Measurements from ENCODE around the gene LCE7A.
A peak's percentile ranks its signal among the peaks of the same experiment; 100 is the strongest.

LCE7A gene

GRCh38 chr1:152859696-152860095 is at the start of gene LCE7A:
LCE7A (plus strand) TSS chr1:152859996; CDS start chr1:152860698, 702 bp downstream.
- no peak for DNase-seq (ENCODE audit: extremely low read depth in 1 of 2, low read depth in 1 of 2)

- DNase-seq (ENCODE audit: extremely low read depth in 1 of 2, low read depth in 1 of 2): no peak
Measured at GRCh38 chr1:152811050-152811449, 48.7 kb upstream of the LCE7A start.

GRCh38 chr1:152811671-152812070 is 48.1 kb upstream of the LCE7A start, which contains the start of gene LCE1B:
LCE1B (plus strand) TSS chr1:152811971; CDS start chr1:152812447, 476 bp downstream.
- no peak for DNase-seq (ENCODE audit: extremely low read depth in 1 of 2, low read depth in 1 of 2)

- no peak for DNase-seq (ENCODE audit: extremely low read depth in 1 of 2, low read depth in 1 of 2)
Measured at GRCh38 chr1:152817309-152817708, 42.5 kb upstream of the LCE7A start.

- DNase-seq (ENCODE audit: extremely low read depth in 1 of 2, low read depth in 1 of 2): no peak
Measured at GRCh38 chr1:152823294-152823693, 36.5 kb upstream of the LCE7A start.

- no peak for DNase-seq (ENCODE audit: extremely low read depth in 1 of 2, low read depth in 1 of 2)
Measured at GRCh38 chr1:152824964-152825363, 34.8 kb upstream of the LCE7A start.

- no peak for DNase-seq (ENCODE audit: extremely low read depth in 1 of 2, low read depth in 1 of 2)
Measured at GRCh38 chr1:152827173-152827572, 32.6 kb upstream of the LCE7A start, which contains the start of gene LCE1A. LCE1A (plus strand) TSS chr1:152827473; CDS start chr1:152827473, 0 bp downstream.

GRCh38 chr1:152836870-152837269 is 22.9 kb upstream of the LCE7A start:
- no peak for DNase-seq (ENCODE audit: extremely low read depth in 1 of 2, low read depth in 1 of 2)

GRCh38 chr1:152842556-152842955 is 17.2 kb upstream of the LCE7A start, which contains the start of gene LCE6A:
LCE6A (plus strand) TSS chr1:152842856; CDS start chr1:152843521, 665 bp downstream.
- no peak for DNase-seq (ENCODE audit: extremely low read depth in 1 of 2, low read depth in 1 of 2)

- DNase-seq (ENCODE audit: extremely low read depth in 1 of 2, low read depth in 1 of 2): no peak
Measured at GRCh38 chr1:152855661-152856060, 4.1 kb upstream of the LCE7A start.

- no peak for DNase-seq (ENCODE audit: extremely low read depth in 1 of 2, low read depth in 1 of 2)
Measured at GRCh38 chr1:152858062-152858461, 1.7 kb upstream of the LCE7A start.

GRCh38 chr1:152860129-152860528 is 333 bp downstream of the LCE7A start:
- DNase-seq (ENCODE audit: extremely low read depth in 1 of 2, low read depth in 1 of 2): no peak

- no peak for DNase-seq (ENCODE audit: extremely low read depth in 1 of 2, low read depth in 1 of 2)
Measured at GRCh38 chr1:152861374-152861773, 1.6 kb downstream of the LCE7A start.

- no peak for DNase-seq (ENCODE audit: extremely low read depth in 1 of 2, low read depth in 1 of 2)
Measured at GRCh38 chr1:152864443-152864842, 4.6 kb downstream of the LCE7A start.

GRCh38 chr1:152866321-152866720 is 6.5 kb downstream of the LCE7A start:
- no peak for DNase-seq (ENCODE audit: extremely low read depth in 1 of 2, low read depth in 1 of 2)

- peak in 1 of 2 donors; percentile 27 for DNase-seq (ENCODE audit: extremely low read depth in 1 of 2, low read depth in 1 of 2)
Measured at GRCh38 chr1:152869808-152870419, 10.1 kb downstream of the LCE7A start.

GRCh38 chr1:152870831-152871730 is 11.3 kb downstream of the LCE7A start:
- no peak for DNase-seq (ENCODE audit: extremely low read depth in 1 of 2, low read depth in 1 of 2)

GRCh38 chr1:152871731-152872126 is 11.9 kb downstream of the LCE7A start:
- DNase-seq (ENCODE audit: extremely low read depth in 1 of 2, low read depth in 1 of 2): no peak

- DNase-seq (ENCODE audit: extremely low read depth in 1 of 2, low read depth in 1 of 2): no peak
Measured at GRCh38 chr1:152873495-152873894, 13.7 kb downstream of the LCE7A start.

- DNase-seq (ENCODE audit: extremely low read depth in 1 of 2, low read depth in 1 of 2): no peak
Measured at GRCh38 chr1:152876827-152877226, 17.0 kb downstream of the LCE7A start.

- DNase-seq (ENCODE audit: extremely low read depth in 1 of 2, low read depth in 1 of 2): no peak
Measured at GRCh38 chr1:152878042-152878441, 18.2 kb downstream of the LCE7A start, which contains the start of gene SMCP. SMCP (plus strand) TSS chr1:152878322; CDS start chr1:152884423, 6,101 bp downstream.

Data from activated CD8-positive, alpha-beta memory T cell treated with anti-CD3 and anti-CD28 coated beads for 1 hour (primary cell).